Parathyroid adenoma (tissue), 2 donors: ENCODE data around the gene NKG7.

Experiments used
- H2AFZ ChIP-seq: fragments of 300-600 bp; sonication (generic); one replicate; pipeline ENCODE4 v1.7.0; 2017; ENCODE audit warnings: antibody characterized with exemption, mild to moderate bottlenecking
- H3K27ac ChIP-seq: fragments of 300-600 bp; sonication (generic); one replicate; pipeline ENCODE4 v1.7.0; 2017
- H3K27me3 ChIP-seq: fragments of 300-600 bp; sonication (generic); one replicate; pipeline ENCODE4 v1.7.0; 2017; ENCODE audit warnings: low read length; ENCODE audit not compliant: control insufficient read depth, insufficient read depth
- H3K36me3 ChIP-seq: fragments of 300-600 bp; sonication (generic); one replicate; pipeline ENCODE4 v1.7.0; 2017; ENCODE audit warnings: low read length; ENCODE audit not compliant: control insufficient read depth, insufficient read depth
- H3K4me1 ChIP-seq: fragments of 300-600 bp; sonication (generic); one replicate; pipeline ENCODE4 v1.7.0; 2017; ENCODE audit warnings: control low read depth
- H3K4me2 ChIP-seq: fragments of 300-600 bp; sonication (generic); one replicate; pipeline ENCODE4 v1.7.0; 2017; ENCODE audit warnings: low read length
- H3K4me3 ChIP-seq: fragments of 300-600 bp; sonication (generic); one replicate; pipeline ENCODE4 v1.7.0; 2017; ENCODE audit warnings: low read depth, low read length
- H3K79me2 ChIP-seq: fragments of 300-600 bp; sonication (generic); one replicate; pipeline ENCODE4 v1.7.0; 2017; ENCODE audit warnings: control low read depth
- H3K9ac ChIP-seq: fragments of 300-600 bp; sonication (generic); one replicate; pipeline ENCODE4 v1.7.0; 2017; ENCODE audit warnings: mild to moderate bottlenecking
- H3K9me3 ChIP-seq: fragments of 300-600 bp; sonication (generic); one replicate; pipeline ENCODE4 v1.7.0; 2017; ENCODE audit warnings: low read length; ENCODE audit not compliant: control insufficient read depth
- CTCF ChIP-seq: fragments of 300-600 bp; sonication (generic); IDR thresholded peaks from one replicate; pipeline ENCODE4 v1.7.0; 2017; ENCODE audit warnings: antibody characterized with exemption, mild to moderate bottlenecking
- donor health status: primary hyperparathyroidism.

The NKG7 gene

GRCh38 chr19:51375504-51376221, 3.2 kb upstream of the NKG7 start:
- TF ChIP-seq CTCF = no peak
- Histone ChIP-seq H3K27me3 (no peaks in the 10 kb centered on the region), H3K9me3 (no peaks in the 10 kb centered on the region), H3K79me2 (no peaks in the 10 kb centered on the region), H3K4me2 (no peak overlapping the region), H2AFZ (no peak overlapping the region), H3K9ac (no peak overlapping the region), H3K4me1 (no peaks in the 10 kb centered on the region), H3K4me3 (no peak overlapping the region), H3K27ac (no peak overlapping the region), H3K36me3 (no peaks in the 10 kb centered on the region)

DNA sequence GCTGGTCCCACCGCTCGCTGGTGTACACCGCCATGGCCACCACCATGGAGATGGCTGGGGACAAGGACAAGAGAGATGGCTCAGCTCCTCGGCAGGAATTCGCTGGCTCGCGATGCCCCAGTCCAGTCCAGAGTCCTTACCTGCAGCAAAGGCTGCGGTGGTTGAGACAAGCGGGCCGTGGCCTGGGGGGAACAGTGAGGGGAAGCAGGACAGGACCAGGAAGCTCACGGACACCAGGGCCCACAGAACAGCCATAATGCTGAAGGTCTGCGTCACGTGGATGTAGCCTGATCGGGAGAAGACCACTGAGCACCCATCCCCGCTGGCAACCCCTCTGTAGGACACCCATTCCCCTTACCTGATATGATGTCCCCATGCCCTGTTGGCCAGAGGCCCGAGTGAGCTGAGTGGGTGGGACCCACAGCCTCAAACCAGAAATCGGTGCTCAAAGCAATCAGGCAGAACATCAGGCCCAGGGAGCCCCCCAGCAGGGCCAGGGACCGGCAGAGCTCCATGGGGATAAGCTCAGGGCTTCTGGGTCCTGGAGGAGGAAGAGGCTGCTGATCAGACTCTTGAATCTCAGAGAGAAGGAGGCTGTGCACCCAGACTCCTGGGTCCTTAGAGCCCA, 319 bp downstream of the NKG7 start:
- H3K27ac ChIP-seq = no peak overlapping the region
- TF ChIP-seq CTCF = no peak
- H3K27me3 ChIP-seq = no peaks in the 10 kb centered on the region
- no peak overlapping the region for H3K4me3 ChIP-seq
- no peak overlapping the region for H3K9ac ChIP-seq
- H3K36me3 ChIP-seq = no peaks in the 10 kb centered on the region
- H3K4me1 ChIP-seq = peaks cover 4% of the 10 kb centered on the region
- H3K4me2 ChIP-seq = no peak overlapping the region
- no peaks in the 10 kb centered on the region for H3K9me3 ChIP-seq
- H3K79me2 ChIP-seq = no peaks in the 10 kb centered on the region
- H2AFZ ChIP-seq = no peak overlapping the region

DNA sequence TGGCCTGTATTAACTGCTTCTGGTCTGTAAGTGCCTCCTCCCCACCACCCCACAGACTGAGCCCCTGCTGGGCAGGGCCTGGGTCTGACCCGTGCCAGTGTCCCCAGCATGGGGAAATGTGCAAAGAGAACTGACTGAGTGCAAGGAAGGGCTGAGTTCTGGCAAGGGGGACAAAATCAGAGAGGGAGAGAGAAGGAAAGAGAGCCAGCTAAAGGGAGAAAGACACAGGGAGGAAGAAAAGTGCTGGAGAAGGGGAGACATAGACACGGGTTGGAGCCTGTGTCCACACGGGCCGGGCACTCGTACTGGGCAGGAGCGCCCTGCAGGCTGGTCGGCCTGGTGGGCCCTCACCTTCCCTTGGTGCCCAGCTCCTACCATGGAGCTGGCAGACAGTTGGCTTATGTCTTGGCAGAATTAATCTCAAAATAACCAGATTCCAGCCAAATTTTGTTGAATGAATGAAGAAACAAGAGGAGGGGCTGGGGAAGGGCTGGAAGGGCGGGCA, 1.2 kb downstream of the NKG7 start:
- H2AFZ ChIP-seq = no peak overlapping the region
- no peak for TF ChIP-seq CTCF
- H3K9me3 ChIP-seq = no peaks in the 10 kb centered on the region
- H3K4me2 ChIP-seq = no peak overlapping the region
- no peak overlapping the region for H3K4me3 ChIP-seq
- no peaks in the 10 kb centered on the region for H3K79me2 ChIP-seq
- H3K27ac ChIP-seq = no peak overlapping the region
- H3K36me3 ChIP-seq = no peaks in the 10 kb centered on the region
- no peaks in the 10 kb centered on the region for H3K27me3 ChIP-seq
- H3K9ac ChIP-seq = no peak overlapping the region
- peaks cover 4% of the 10 kb centered on the region for H3K4me1 ChIP-seq

- Histone ChIP-seq H3K36me3 (no peaks in the 10 kb centered on the region), H3K4me1 (peaks cover 7% of the 10 kb centered on the region), H3K4me3 (no peak overlapping the region), H3K9ac (no peak overlapping the region), H3K79me2 (peaks cover 5% of the 10 kb centered on the region), H3K27me3 (no peaks in the 10 kb centered on the region), H3K27ac (no peak overlapping the region), H3K4me2 (no peak overlapping the region), H3K9me3 (no peaks in the 10 kb centered on the region), H2AFZ (no peak overlapping the region)
- no peak for TF ChIP-seq CTCF
Measured at GRCh38 chr19:51370230-51370629, 2.2 kb downstream of the NKG7 start.
